GM12801 (cell line): ENCODE results near the gene FPR1.

Source experiments
- TF ChIP-seq, protein P1 (sequence below): IDR thresholded peaks from one replicate; pipeline ENCODE4 v1.5.1; 2011; ENCODE audit warnings: control low read depth; ENCODE audit not compliant: insufficient read length; ENCODE audit errors: extremely low read depth

FPR1 gene

DNA sequence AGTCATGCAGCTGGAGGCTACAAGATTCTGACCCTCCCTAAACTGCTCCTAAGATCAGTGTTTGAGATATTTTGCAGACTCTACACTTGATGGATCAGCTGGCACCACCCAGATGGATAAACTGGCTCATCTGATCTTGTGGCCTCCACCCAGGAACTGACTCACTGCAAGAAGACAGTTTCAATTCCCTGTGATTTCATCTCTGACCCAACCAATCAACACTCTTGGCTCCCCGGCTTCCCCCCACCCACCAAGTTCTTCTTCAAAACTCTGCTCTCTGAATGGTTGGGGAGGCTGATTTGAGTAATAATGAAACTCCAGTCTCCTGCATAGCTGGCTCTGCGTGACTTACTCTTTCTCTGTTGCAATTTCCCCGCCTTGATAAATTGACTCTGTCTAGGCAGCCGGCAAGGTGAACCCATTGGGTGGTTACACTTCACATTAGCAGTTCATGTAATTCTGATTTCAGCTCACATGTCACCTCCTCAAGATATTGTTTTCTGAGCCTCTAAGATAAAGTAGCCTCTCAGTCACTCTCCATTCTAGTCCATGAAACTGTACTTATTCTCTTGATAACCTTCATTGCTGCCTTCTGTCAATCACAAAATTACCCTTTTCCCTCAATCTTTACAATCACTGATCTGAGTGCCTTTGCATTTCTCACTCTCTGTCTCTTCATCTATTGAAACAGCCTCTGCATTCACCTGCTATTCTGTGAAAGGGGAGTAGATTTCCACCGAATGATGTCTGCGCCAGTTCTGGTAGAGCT is 33.4 kb upstream of the FPR1 start:
- TF ChIP-seq, protein P1, sequence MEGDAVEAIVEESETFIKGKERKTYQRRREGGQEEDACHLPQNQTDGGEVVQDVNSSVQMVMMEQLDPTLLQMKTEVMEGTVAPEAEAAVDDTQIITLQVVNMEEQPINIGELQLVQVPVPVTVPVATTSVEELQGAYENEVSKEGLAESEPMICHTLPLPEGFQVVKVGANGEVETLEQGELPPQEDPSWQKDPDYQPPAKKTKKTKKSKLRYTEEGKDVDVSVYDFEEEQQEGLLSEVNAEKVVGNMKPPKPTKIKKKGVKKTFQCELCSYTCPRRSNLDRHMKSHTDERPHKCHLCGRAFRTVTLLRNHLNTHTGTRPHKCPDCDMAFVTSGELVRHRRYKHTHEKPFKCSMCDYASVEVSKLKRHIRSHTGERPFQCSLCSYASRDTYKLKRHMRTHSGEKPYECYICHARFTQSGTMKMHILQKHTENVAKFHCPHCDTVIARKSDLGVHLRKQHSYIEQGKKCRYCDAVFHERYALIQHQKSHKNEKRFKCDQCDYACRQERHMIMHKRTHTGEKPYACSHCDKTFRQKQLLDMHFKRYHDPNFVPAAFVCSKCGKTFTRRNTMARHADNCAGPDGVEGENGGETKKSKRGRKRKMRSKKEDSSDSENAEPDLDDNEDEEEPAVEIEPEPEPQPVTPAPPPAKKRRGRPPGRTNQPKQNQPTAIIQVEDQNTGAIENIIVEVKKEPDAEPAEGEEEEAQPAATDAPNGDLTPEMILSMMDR = no peak

DNA sequence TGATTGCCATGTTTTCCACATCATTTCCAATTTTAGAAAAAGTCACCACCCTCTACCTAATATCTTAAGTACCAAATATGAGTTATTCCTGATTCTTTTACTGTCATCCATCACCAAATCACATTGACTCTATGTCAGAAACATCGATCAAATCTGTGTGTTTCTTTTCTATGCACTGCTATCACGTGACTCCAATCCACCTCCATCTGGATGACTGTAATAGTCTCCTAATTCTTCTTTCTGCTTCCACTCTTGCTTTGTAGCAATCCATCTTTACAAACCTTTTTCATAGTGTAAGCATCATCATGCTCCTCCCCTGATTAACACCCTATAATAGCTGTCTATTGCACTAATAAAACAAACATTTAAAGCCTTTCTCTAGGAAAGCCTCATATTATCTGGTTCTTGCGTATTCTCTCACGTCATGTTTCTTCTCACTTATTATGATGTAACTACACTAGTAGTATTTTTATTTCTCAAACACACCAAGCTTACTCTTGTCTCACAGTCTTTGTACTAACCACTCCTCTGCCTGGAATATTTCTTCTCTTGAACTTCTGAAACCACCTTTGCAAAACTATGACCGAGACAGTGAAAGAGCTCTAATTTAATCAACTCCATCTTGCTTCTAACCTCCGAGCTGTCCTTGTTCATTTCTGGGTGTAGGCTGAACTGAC is 32.6 kb upstream of the FPR1 start:
- TF ChIP-seq, protein P1 = no peak

DNA sequence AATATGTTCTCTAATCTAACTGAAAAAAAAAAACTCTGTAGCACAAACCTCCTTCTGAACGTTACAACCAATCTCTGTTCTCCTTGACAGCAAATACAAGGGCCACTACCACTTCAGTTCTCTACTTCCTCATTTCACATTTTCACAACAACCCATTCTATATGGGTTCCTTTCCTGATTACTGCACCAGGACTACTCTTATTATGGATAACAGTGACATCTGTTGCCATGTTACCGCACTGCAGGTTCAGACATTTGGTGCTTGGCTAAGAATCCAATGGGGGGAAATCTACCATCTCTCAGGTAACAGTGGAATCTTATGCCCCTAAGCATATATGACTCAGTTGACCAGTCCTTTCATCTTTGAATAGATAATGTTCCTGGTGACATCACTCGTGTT is 31.7 kb upstream of the FPR1 start:
- TF ChIP-seq, protein P1 = no peak

DNA sequence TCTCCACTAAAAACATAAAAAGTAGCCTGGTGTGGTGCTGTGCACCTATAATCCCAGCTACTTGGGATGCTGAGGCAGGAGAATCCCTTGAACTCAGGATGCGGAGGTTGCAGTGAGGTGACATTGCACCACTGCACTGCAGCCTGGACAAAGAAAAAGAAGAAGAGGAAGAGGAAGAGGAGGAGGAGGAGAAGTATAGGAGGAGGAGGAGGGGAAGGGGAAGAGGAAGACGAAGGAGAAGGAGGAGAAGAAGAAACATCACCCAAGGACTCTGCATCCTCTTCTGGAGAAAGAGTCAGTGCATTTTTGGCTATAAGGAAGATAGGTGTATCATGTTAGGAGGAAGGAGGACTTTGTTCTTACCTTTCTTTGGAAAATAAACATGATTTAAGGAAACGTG is 30.3 kb upstream of the FPR1 start:
- TF ChIP-seq, protein P1 = no peak

DNA sequence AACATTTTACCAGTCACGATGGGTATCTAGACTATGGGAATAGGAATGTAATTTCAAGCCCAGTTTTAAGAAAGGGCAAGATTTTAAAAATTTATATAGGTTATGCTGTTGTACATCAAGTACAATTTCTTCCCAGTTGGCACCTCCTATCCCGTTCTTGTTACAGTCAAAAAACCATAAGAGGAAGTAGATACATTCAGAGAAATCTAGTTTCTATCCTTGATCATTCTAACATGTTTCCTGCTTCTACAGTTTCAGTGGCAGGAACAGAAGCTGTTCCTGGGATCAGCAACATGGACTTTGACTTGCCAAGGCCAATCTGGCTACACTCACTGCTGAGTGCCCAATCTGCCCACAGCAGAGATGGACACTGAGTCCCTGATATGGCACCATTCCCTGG is 28.6 kb upstream of the FPR1 start:
- TF ChIP-seq, protein P1 = no peak

DNA sequence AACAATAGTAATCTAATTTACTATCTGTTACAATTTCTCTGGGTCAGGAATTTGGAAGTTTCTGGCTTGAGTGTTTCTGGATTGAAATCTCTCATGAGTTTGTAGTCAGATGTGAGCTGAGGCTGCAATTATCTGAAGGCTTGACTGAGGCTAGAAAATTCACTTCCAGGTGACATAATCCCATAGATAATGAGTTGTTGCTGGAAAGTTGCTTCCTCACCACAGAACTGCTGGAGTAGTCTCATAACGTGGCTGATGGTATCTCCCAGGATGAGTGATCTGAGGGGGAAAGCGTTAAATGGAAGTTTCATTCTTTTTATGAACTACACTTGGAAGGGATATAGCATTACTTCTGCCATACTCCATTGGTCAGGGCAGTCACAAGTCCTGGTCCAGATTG is 28.0 kb upstream of the FPR1 start:
- TF ChIP-seq, protein P1 = no peak

DNA sequence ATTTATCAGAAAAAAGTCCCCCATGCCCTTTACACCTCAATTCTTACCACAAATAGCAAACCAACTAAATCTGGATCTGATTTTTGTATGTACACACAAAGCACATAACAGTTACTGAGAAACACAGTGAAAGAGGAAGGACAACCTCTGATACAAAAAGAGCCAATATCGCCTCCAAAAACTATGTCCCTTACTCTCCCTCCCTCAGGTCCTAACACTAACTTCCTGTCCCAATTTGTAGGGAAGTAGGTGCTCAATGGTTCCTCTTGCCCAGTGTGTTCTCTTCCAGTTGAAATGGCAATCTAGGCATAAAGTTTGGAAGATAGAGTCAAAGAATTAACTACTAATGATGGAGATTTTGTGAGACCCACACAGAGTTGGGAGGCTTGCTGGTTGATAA is 27.5 kb upstream of the FPR1 start:
- TF ChIP-seq, protein P1 = no peak
